Stimulated activated CD8-positive, alpha-beta memory T cell treated with anti-CD3 and anti-CD28 coated beads, Interleukin-12 subunit alpha, Interleukin-12 subunit beta, amount 100 ng/mL, for 24 hours (primary cell): Measurements from ENCODE around the gene PMFBP1.
A peak's percentile ranks its signal among the peaks of the same experiment; 100 is the strongest.
"Not testable (repeated sequence)": the region's sequence is repeated elsewhere in the genome, so short reads cannot be mapped to it uniquely, and the experiment has no call there.

Source experiments
- DNase-seq: peaks from one replicate; pipeline ENCODE4 v3.0.0-alpha.2; 2020; ENCODE audit errors: extremely low read depth

Gene PMFBP1

GRCh38 chr16:72107371-72107770 lies 64.6 kb downstream of the PMFBP1 start:
- DNase-seq, result no peak

DNA sequence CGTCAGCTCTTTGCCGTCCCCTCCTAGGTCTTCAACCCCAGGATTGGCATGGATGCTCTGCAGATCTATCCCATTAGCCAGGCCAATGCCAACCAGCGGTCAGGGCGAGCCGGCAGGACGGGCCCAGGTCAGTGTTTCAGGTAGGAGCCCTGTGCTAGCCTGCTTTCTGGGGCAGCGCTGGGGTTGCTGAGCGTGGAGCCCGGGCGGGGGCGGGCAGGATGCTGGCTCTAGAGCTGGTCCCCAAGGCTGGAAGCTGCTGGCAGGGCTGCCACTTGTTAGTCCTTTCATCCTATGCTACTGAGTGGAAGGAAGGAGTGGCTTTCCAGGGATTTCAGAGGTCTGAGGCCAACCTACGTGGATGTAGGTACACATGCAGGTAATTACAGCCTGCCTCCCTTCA lies 66.0 kb downstream of the PMFBP1 start:
- DNase-seq, result no peak

- no peak for DNase-seq
Observed at GRCh38 chr16:72104905-72105304, 67.0 kb downstream of the PMFBP1 start.

- no peak for DNase-seq
Observed at GRCh38 chr16:72101195-72101594, 70.8 kb downstream of the PMFBP1 start.

- DNase-seq, result no peak
Observed at GRCh38 chr16:72099377-72099818, 72.6 kb downstream of the PMFBP1 start.

GRCh38 chr16:72098936-72099335 lies 73.0 kb downstream of the PMFBP1 start:
- no peak for DNase-seq

DNA sequence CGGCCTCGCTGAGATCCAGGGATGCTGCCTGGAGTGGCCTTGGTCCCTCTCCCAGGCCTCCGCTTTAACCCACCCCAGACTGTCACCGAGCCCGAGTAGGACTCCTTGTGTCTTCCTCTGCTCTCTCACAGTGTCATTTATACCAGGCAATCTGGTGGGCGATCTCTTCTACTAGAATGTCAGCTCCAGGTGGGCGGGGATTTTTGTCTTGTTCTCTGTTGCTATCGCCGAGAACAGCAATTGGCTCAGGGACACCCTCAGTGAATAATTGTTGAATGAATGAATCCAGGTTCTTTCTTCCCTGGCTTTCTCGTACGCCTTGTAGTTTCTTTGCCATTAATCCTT lies 77.7 kb downstream of the PMFBP1 start:
- DNase-seq, result no peak

GRCh38 chr16:72093448-72094265 lies 78.3 kb downstream of the PMFBP1 start, which contains the start of the genes DHX38 and TXNL4B:
Gene DHX38, plus strand, starts transcription at chr16:72093847. Its CDS starts 2,311 bp downstream, at chr16:72096158.
Gene TXNL4B, minus strand, starts transcription at chr16:72093620. Its CDS starts 2,871 bp downstream, at chr16:72090749.
- peak; percentile 76 for DNase-seq

DNA sequence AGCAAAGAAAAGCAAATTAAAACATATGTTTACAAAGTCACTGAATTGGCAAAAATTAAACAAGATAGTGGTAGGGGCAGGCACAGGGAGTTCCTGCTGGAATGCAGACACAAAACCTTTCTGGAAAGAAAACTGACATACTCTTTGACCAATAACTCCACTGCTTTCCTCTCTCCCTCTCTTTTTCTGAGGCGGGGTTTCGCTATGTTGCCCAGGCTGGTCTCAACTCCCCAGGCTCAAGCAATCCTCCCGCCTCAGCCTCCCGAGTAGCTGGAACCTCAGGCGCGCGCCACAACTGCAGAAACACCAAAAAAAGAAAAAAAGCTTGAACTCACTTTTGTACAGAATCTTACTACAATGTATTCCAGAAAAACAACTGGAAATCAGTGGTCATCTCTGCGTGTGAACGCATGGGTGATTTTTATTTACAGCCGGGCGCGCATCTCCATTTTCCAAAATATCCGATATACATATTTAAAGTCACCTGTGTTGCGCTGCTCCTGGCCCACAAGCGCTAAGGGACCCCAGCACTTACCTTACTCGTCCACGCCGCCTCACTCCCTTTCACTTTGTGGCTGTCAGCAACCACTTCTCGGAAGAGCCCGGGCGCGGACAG lies 79.0 kb downstream of the PMFBP1 start:
- DNase-seq, result no peak

DNA sequence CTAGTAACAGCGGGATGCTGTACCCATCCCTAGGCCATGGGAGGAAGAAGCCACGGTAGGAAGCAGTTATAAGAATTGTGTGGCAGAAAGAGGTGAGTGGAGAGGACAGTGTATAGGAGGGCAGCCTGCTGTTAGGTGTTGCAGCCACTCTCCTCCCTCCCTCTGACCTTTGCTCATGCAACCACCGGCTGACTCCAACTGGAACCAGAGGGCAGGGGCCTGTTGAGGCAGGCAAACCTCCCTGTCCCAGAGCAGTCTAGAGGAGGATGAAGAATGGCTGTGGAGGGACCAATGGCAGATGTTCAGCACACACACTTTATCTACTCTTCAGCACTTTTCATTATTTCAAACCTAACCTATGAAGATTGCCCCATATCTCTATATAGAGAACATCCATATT lies 80.7 kb downstream of the PMFBP1 start:
- DNase-seq, result no peak

- no peak for DNase-seq
Observed at GRCh38 chr16:72085002-72085401, 87.0 kb downstream of the PMFBP1 start.

- no peak for DNase-seq
Observed at GRCh38 chr16:72084445-72084844, 87.5 kb downstream of the PMFBP1 start.

DNA sequence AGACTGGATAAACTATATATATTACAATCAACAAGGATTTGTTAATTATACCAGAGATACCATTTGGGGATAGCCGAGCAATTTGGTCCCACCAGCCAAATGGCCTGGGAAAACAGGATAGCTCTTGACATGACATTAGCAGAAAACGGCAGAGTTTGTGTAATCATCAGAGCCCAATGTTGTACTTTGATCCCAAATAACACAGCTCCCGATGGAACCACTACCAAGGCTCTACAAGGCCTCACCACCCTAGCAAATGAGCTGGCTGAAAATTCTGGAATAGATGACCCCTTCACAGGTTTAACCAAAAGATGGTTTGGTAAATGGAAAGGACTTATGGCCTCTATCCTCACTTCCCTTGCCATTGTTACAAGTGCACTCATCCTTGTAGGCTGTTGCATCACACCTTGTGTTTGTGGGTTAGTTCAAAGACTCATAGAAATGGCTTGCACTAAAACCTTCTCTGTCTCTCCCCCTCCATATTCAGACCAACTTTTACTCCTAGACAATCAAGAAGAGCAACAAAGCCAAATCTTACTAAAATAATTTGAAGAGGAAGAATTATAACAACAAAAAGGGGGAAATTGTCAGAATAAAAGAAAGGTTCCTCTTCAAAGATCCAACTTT lies 88.1 kb downstream of the PMFBP1 start:
- no peak for DNase-seq

GRCh38 chr16:72076991-72077706 lies 94.8 kb downstream of the PMFBP1 start:
- DNase-seq, result not testable (repeated sequence)

DNA sequence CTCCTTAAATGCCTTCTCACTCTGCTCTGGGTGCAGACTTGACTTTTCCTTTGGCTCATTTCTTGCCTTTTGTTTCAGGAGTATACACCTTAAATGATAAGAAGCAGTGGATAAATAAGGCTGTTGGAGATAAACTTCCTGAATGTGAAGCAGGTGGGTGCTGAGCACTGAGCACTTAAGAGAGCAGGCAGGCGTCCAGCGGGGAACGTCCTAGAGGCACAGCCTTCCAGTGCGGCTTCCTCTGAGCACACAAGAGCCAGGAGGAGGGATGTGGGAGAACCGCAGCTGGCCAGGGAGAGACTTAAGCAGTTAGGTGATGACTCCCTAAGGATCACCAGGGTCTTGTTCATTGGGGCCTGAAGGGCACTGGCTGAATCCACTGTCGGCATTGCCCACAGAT lies 96.9 kb downstream of the PMFBP1 start:
- DNase-seq, result not testable (repeated sequence)

- no peak for DNase-seq
Observed at GRCh38 chr16:72073560-72074230, 98.3 kb downstream of the PMFBP1 start.

- DNase-seq, result no peak
Observed at GRCh38 chr16:72072514-72073342, 99.2 kb downstream of the PMFBP1 start.
